ENCODE data around the gene ZSWIM4.
"Not testable (repeated sequence)": the region's sequence is repeated elsewhere in the genome, so short reads cannot be mapped to it uniquely, and the experiment has no call there.

DNA sequence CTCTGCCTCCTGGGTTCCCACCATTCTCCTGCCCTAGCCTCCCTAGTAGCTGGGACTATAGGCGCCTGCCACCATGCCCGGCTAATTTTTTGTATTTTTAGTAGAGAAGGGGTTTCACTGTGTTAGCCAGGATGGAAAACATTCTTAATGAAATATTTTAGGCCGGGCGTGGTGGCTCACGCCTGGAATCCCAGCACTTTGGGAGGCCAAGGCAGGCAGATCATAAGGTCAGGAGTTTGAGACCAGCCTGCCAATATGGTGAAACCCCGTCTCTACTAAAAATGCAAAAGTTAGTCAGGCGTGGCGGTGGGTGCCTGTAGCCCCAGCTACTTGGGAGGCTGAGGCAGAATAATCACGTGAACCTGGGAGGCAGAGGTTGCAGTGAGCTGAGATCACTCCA, 1.9 kb upstream of the ZSWIM4 start:
- TF ChIP-seq, protein P1, sequence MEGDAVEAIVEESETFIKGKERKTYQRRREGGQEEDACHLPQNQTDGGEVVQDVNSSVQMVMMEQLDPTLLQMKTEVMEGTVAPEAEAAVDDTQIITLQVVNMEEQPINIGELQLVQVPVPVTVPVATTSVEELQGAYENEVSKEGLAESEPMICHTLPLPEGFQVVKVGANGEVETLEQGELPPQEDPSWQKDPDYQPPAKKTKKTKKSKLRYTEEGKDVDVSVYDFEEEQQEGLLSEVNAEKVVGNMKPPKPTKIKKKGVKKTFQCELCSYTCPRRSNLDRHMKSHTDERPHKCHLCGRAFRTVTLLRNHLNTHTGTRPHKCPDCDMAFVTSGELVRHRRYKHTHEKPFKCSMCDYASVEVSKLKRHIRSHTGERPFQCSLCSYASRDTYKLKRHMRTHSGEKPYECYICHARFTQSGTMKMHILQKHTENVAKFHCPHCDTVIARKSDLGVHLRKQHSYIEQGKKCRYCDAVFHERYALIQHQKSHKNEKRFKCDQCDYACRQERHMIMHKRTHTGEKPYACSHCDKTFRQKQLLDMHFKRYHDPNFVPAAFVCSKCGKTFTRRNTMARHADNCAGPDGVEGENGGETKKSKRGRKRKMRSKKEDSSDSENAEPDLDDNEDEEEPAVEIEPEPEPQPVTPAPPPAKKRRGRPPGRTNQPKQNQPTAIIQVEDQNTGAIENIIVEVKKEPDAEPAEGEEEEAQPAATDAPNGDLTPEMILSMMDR (IDR thresholded peaks at IDR 0.05), result not testable (repeated sequence)
- TF ChIP-seq POLR2A (IDR thresholded peaks at IDR 0.05), result not testable (repeated sequence)
